Measurements from ENCODE around the gene RCSD1. TPM values are rescaled to one million over a fixed set of nuclear protein-coding genes. Genes with fewer than 3 reads are reported as not detected.
"Not testable (repeated sequence)": the region's sequence is repeated elsewhere in the genome, so short reads cannot be mapped to it uniquely, and the experiment has no call there.

Gene RCSD1
- total and polyA plus RNA-seq, 4 experiments from 2014 or later, result 124 to 173 (median 146) TPM

DNA sequence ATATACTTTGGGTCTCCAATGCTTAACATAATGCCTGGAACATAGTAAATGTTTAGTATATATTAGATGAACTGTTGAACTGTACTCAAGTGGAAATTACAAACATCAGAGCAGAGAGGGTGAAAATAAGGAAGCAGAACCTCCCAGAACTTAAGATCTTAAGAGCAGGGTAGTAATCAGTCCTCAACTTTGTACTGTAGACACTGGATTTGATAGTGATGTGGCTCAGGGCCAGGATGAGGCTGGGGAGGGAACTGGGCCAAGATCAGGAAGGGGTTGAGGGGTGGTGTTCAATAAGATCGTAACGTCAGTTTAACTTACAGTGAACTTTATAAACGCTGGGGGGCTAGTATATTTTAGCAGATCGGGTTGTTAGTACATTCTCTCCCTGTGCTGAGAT, 107.1 kb downstream of the RCSD1 start:
- Mint-ChIP-seq H3K27me3 (no peaks in the 10 kb centered on the region), H3K4me3 (no peak overlapping the region), H3K9me3 (no peaks in the 10 kb centered on the region), H3K27ac (no peak overlapping the region), H3K4me1 (no peaks in the 10 kb centered on the region), H3K36me3 (peaks cover 0 to 5% of the 10 kb centered on the region in 2 donors)
- intact Hi-C loops (cut with micrococcal nuclease), result no loop called here
- Histone ChIP-seq H3K9me3 (ENCODE audit: control insufficient read depth in 1 of 2, low read length in 2 of 2) (no peaks in the 10 kb centered on the region), H3K36me3 (ENCODE audit: insufficient read depth, low read length) (no peaks in the 10 kb centered on the region), H3K27ac (ENCODE audit: low read depth, low read length) (no peak overlapping the region), H3K4me1 (ENCODE audit: insufficient read depth, low read length) (no peaks in the 10 kb centered on the region), H3K27me3 (ENCODE audit: insufficient read depth, low read length) (no peaks in the 10 kb centered on the region), H3K4me3 (ENCODE audit: low read length in 2 of 2) (no peak overlapping the region)
- CTCF ChIA-PET (ENCODE audit: partially characterized antibody), result no interaction called here
- POLR2A ChIA-PET (ENCODE audit: partially characterized antibody), result no interaction called here
- no peak for DNase-seq

GRCh38 chr1:167738158-167738557, 108.1 kb downstream of the RCSD1 start:
- no peaks in the 10 kb centered on the region for H3K27me3 ChIP-seq (ENCODE audit: insufficient read depth, low read length)
- POLR2A ChIA-PET (ENCODE audit: partially characterized antibody), result no interaction called here
- Mint-ChIP-seq H3K27ac (no peak overlapping the region), H3K9me3 (no peaks in the 10 kb centered on the region), H3K27me3 (no peaks in the 10 kb centered on the region), H3K4me3 (no peak overlapping the region), H3K4me1 (no peaks in the 10 kb centered on the region), H3K36me3 (peaks cover 0 to 5% of the 10 kb centered on the region in 2 donors)
- H3K36me3 ChIP-seq (ENCODE audit: insufficient read depth, low read length), result no peaks in the 10 kb centered on the region
- intact Hi-C loops (cut with micrococcal nuclease), result no loop called here
- H3K4me3 ChIP-seq (ENCODE audit: low read length in 2 of 2), result no peak overlapping the region
- no peaks in the 10 kb centered on the region for H3K4me1 ChIP-seq (ENCODE audit: insufficient read depth, low read length)
- H3K27ac ChIP-seq (ENCODE audit: low read depth, low read length), result no peak overlapping the region
- no peaks in the 10 kb centered on the region for H3K9me3 ChIP-seq (ENCODE audit: control insufficient read depth in 1 of 2, low read length in 2 of 2)
- CTCF ChIA-PET (ENCODE audit: partially characterized antibody), result no interaction called here
- DNase-seq, result no peak

DNA sequence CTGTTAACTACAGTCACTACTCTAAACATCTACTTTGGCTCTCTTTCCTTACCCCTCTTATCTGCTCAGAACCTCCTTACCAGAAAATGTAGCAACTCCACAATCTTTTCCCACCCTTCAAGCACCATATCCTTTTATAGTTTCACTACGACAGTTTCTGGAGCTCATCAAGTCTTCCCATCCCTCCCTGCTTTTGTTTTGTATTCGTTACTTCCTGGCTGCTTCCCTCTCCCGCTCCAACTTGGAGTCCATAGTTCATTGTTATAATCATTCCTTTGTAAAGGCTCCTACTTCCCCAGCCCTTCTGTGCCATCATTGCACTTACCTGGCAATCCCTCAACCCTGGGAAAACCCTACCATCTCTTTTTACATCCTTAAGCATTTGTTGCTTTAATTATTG, 109.7 kb downstream of the RCSD1 start:
- H3K27me3 Mint-ChIP-seq, result no peaks in the 10 kb centered on the region
- intact Hi-C loops (cut with micrococcal nuclease), result no loop called here
- DNase-seq, result no peak
- H3K9me3 Mint-ChIP-seq, result no peaks in the 10 kb centered on the region
- no peak overlapping the region for H3K4me3 Mint-ChIP-seq
- peaks cover 0 to 5% of the 10 kb centered on the region in 2 donors for H3K36me3 Mint-ChIP-seq
- Histone ChIP-seq H3K4me3 (ENCODE audit: low read length in 2 of 2) (no peak overlapping the region), H3K36me3 (ENCODE audit: insufficient read depth, low read length) (no peaks in the 10 kb centered on the region), H3K27me3 (ENCODE audit: insufficient read depth, low read length) (no peaks in the 10 kb centered on the region), H3K4me1 (ENCODE audit: insufficient read depth, low read length) (no peaks in the 10 kb centered on the region), H3K27ac (ENCODE audit: low read depth, low read length) (no peak overlapping the region), H3K9me3 (ENCODE audit: control insufficient read depth in 1 of 2, low read length in 2 of 2) (no peaks in the 10 kb centered on the region)
- H3K27ac Mint-ChIP-seq, result no peak overlapping the region
- POLR2A ChIA-PET (ENCODE audit: partially characterized antibody), result no interaction called here
- no peaks in the 10 kb centered on the region for H3K4me1 Mint-ChIP-seq
- CTCF ChIA-PET (ENCODE audit: partially characterized antibody), result interaction anchor here (1.2 kb wide), 1 partner anchor 25 kb away, joined by 3 read pairs; no protein-coding TSS in a partner anchor

- DNase-seq; H3K27me3 Mint-ChIP-seq; H3K4me3 ChIP-seq (ENCODE audit: low read length in 2 of 2); H3K36me3 Mint-ChIP-seq; H3K27me3 ChIP-seq (ENCODE audit: insufficient read depth, low read length); H3K36me3 ChIP-seq (ENCODE audit: insufficient read depth, low read length); intact Hi-C loops (cut with micrococcal nuclease); H3K27ac Mint-ChIP-seq; H3K4me1 Mint-ChIP-seq; POLR2A ChIA-PET (ENCODE audit: partially characterized antibody); H3K4me1 ChIP-seq (ENCODE audit: insufficient read depth, low read length); CTCF ChIA-PET (ENCODE audit: partially characterized antibody); H3K4me3 Mint-ChIP-seq; H3K9me3 ChIP-seq (ENCODE audit: control insufficient read depth in 1 of 2, low read length in 2 of 2); H3K9me3 Mint-ChIP-seq; H3K27ac ChIP-seq (ENCODE audit: low read depth, low read length): not testable (repeated sequence)
Measured at GRCh38 chr1:167741103-167741502, 111.1 kb downstream of the RCSD1 start.

GRCh38 chr1:167742392-167743057, 112.5 kb downstream of the RCSD1 start:
- H3K27ac ChIP-seq (ENCODE audit: low read depth, low read length); intact Hi-C loops (cut with micrococcal nuclease); H3K4me3 ChIP-seq (ENCODE audit: low read length in 2 of 2); H3K4me1 Mint-ChIP-seq; DNase-seq; H3K4me3 Mint-ChIP-seq; H3K9me3 ChIP-seq (ENCODE audit: control insufficient read depth in 1 of 2, low read length in 2 of 2); H3K27me3 Mint-ChIP-seq; H3K36me3 ChIP-seq (ENCODE audit: insufficient read depth, low read length); H3K4me1 ChIP-seq (ENCODE audit: insufficient read depth, low read length); CTCF ChIA-PET (ENCODE audit: partially characterized antibody); POLR2A ChIA-PET (ENCODE audit: partially characterized antibody); H3K9me3 Mint-ChIP-seq; H3K36me3 Mint-ChIP-seq; H3K27me3 ChIP-seq (ENCODE audit: insufficient read depth, low read length): not testable (repeated sequence)
- peak overlapping the region in 1 of 7 donors; percentile 9 for H3K27ac Mint-ChIP-seq

DNA sequence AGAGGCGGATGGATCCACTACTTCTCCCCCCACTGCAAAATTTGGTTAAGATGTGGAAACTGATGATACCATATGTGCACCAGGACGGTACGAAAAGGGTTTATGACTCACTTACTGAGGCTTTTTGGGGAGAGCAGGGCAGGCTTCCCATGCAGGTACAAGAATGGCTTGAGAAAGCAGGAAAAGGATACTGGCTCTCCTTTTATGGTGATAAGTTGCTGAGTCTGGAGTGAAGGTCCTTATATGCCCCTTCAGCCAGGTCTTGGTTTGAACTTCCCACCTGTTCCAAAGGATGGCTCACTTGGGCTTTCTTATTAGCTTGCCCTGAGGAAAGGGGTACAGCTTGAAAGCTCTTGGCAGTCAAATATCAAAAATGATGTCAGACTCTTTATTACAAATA, 114.9 kb downstream of the RCSD1 start:
- Histone ChIP-seq H3K4me3 (ENCODE audit: low read length in 2 of 2) (no peak overlapping the region), H3K36me3 (ENCODE audit: insufficient read depth, low read length) (no peaks in the 10 kb centered on the region), H3K4me1 (ENCODE audit: insufficient read depth, low read length) (no peaks in the 10 kb centered on the region), H3K9me3 (ENCODE audit: control insufficient read depth in 1 of 2, low read length in 2 of 2) (no peaks in the 10 kb centered on the region), H3K27me3 (ENCODE audit: insufficient read depth, low read length) (no peaks in the 10 kb centered on the region), H3K27ac (ENCODE audit: low read depth, low read length) (no peak overlapping the region)
- Mint-ChIP-seq H3K4me1 (no peaks in the 10 kb centered on the region), H3K27me3 (no peaks in the 10 kb centered on the region), H3K36me3 (no peaks in the 10 kb centered on the region), H3K4me3 (no peak overlapping the region), H3K27ac (no peak overlapping the region), H3K9me3 (no peaks in the 10 kb centered on the region)
- DNase-seq, result no peak
- CTCF ChIA-PET (ENCODE audit: partially characterized antibody), result no interaction called here
- POLR2A ChIA-PET (ENCODE audit: partially characterized antibody), result no interaction called here
- intact Hi-C loops (cut with micrococcal nuclease), result no loop called here

DNA sequence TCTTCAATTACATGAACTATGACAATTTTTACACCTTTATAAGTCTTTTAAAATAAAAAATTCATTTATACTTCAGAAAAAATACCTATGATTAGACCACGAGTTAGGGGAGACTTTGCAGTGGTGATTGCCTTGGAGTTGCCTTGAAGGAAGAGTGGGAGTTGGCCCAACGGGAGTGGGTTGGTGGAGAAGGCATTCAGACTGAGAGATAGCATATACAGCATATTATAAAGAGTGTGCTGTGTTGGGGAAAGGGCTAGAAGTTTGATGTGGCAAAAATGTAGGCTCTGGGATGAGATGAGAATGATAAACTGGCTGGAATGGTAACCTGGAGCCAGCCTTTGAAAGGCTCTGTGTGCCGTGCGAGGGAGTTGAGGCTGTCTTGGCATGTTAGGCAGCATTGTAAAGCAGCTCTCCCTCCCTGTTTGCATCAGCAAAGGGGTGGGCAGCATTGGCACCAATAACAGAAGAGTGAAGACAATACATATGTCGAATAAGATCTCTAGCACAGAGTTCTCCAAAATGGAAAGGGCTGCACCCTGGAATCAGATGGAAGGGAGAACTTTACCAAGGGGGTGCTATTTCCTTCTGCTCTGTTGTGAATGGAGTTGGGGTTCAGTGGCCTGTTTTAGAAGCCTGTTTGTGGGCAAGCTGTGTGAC, 116.1 kb downstream of the RCSD1 start:
- no peak for DNase-seq
- H3K4me3 Mint-ChIP-seq, result no peak overlapping the region
- no peak overlapping the region for H3K4me3 ChIP-seq (ENCODE audit: low read length in 2 of 2)
- no peaks in the 10 kb centered on the region for H3K4me1 ChIP-seq (ENCODE audit: insufficient read depth, low read length)
- POLR2A ChIA-PET (ENCODE audit: partially characterized antibody), result no interaction called here
- H3K27ac Mint-ChIP-seq, result peak overlapping the region in 2 of 7 donors; percentile 6 to 21
- no peaks in the 10 kb centered on the region for H3K36me3 ChIP-seq (ENCODE audit: insufficient read depth, low read length)
- no peak overlapping the region for H3K27ac ChIP-seq (ENCODE audit: low read depth, low read length)
- no peaks in the 10 kb centered on the region for H3K36me3 Mint-ChIP-seq
- CTCF ChIA-PET (ENCODE audit: partially characterized antibody), result no interaction called here
- H3K9me3 Mint-ChIP-seq, result no peaks in the 10 kb centered on the region
- no peaks in the 10 kb centered on the region for H3K27me3 Mint-ChIP-seq
- H3K4me1 Mint-ChIP-seq, result no peaks in the 10 kb centered on the region
- H3K9me3 ChIP-seq (ENCODE audit: control insufficient read depth in 1 of 2, low read length in 2 of 2), result no peaks in the 10 kb centered on the region
- no peaks in the 10 kb centered on the region for H3K27me3 ChIP-seq (ENCODE audit: insufficient read depth, low read length)
- intact Hi-C loops (cut with micrococcal nuclease), result no loop called here

Data from CD4-positive, alpha-beta memory T cell (primary cell).